ENCODE data around the gene PTPN23.

The PTPN23 gene

DNA sequence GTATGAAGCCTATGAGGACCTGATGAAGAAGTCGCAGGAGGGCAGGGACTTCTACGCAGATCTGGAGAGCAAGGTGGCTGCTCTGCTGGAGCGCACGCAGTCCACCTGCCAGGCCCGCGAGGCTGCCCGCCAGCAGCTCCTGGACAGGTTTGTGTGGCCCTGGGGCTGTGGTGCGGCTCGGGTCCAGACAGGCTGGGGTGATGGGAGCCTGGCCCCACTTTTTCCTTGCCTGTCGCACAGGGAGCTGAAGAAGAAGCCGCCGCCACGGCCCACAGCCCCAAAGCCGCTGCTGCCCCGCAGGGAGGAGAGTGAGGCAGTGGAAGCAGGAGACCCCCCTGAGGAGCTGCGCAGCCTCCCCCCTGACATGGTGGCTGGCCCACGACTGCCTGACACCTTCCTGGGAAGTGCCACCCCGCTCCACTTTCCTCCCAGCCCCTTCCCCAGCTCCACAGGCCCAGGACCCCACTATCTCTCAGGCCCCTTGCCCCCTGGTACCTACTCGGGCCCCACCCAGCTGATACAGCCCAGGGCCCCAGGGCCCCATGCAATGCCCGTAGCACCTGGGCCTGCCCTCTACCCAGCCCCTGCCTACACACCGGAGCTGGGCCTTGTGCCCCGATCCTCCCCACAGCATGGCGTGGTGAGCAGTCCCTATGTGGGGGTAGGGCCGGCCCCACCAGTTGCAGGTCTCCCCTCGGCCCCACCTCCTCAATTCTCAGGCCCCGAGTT, 29.0 kb downstream of the PTPN23 start:
- ChIA-PET POLR2A (interaction anchor here (0.5 kb wide), 2 partner anchors 79 to 347 kb away, joined by 3 to 6 read pairs; no protein-coding TSS in a partner anchor), CTCF (interaction anchor here (1.0 kb wide), 1 partner anchor 12 kb away, joined by 4 read pairs; no protein-coding TSS in a partner anchor)
- Histone ChIP-seq H3K27ac (ENCODE audit: extremely low read depth, low read depth, low read length) (no peak overlapping the region), H3K36me3 (ENCODE audit: control insufficient read depth in 2 of 2, insufficient read depth in 1 of 2, low read length in 2 of 2) (peaks cover 0 to 80% of the 10 kb centered on the region in 2 experiments; a peak in 1 of 3 replicates), H3K4me3 (ENCODE audit: low read depth, low read length) (no peak overlapping the region), H3K4me1 (ENCODE audit: control insufficient read depth, insufficient read depth, low read length) (no peaks in the 10 kb centered on the region), H3K9me3 (ENCODE audit: control insufficient read depth, insufficient read depth, low read depth, low read length) (no peaks in the 10 kb centered on the region)
- TF ChIP-seq GLIS2 (tag by site-specific recombination; IDR thresholded peaks at IDR 0.05) = peak; percentile 8; the same call in 1 of the 2 replicates
- TF ChIP-seq OVOL3 (tag by site-specific recombination; IDR thresholded peaks at IDR 0.05) = no peak

DNA sequence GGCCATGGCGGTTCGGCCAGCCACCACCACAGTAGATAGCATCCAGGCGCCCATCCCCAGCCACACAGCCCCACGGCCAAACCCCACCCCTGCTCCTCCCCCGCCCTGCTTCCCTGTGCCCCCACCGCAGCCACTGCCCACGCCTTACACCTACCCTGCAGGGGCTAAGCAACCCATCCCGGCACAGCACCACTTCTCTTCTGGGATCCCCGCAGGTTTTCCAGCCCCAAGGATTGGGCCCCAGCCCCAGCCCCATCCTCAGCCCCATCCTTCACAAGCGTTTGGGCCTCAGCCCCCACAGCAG, 29.5 kb downstream of the PTPN23 start:
- Histone ChIP-seq H3K4me3 (ENCODE audit: low read depth, low read length) (no peak overlapping the region), H3K36me3 (ENCODE audit: control insufficient read depth in 2 of 2, insufficient read depth in 1 of 2, low read length in 2 of 2) (peaks cover 0 to 85% of the 10 kb centered on the region in 2 experiments; a peak in 1 of 3 replicates), H3K4me1 (ENCODE audit: control insufficient read depth, insufficient read depth, low read length) (no peaks in the 10 kb centered on the region), H3K27ac (ENCODE audit: extremely low read depth, low read depth, low read length) (no peak overlapping the region), H3K9me3 (ENCODE audit: control insufficient read depth, insufficient read depth, low read depth, low read length) (no peaks in the 10 kb centered on the region)
- TF ChIP-seq, protein P1, sequence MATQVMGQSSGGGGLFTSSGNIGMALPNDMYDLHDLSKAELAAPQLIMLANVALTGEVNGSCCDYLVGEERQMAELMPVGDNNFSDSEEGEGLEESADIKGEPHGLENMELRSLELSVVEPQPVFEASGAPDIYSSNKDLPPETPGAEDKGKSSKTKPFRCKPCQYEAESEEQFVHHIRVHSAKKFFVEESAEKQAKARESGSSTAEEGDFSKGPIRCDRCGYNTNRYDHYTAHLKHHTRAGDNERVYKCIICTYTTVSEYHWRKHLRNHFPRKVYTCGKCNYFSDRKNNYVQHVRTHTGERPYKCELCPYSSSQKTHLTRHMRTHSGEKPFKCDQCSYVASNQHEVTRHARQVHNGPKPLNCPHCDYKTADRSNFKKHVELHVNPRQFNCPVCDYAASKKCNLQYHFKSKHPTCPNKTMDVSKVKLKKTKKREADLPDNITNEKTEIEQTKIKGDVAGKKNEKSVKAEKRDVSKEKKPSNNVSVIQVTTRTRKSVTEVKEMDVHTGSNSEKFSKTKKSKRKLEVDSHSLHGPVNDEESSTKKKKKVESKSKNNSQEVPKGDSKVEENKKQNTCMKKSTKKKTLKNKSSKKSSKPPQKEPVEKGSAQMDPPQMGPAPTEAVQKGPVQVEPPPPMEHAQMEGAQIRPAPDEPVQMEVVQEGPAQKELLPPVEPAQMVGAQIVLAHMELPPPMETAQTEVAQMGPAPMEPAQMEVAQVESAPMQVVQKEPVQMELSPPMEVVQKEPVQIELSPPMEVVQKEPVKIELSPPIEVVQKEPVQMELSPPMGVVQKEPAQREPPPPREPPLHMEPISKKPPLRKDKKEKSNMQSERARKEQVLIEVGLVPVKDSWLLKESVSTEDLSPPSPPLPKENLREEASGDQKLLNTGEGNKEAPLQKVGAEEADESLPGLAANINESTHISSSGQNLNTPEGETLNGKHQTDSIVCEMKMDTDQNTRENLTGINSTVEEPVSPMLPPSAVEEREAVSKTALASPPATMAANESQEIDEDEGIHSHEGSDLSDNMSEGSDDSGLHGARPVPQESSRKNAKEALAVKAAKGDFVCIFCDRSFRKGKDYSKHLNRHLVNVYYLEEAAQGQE (tag by site-specific recombination; IDR thresholded peaks at IDR 0.05) = no peak
- TF ChIP-seq, protein P2, sequence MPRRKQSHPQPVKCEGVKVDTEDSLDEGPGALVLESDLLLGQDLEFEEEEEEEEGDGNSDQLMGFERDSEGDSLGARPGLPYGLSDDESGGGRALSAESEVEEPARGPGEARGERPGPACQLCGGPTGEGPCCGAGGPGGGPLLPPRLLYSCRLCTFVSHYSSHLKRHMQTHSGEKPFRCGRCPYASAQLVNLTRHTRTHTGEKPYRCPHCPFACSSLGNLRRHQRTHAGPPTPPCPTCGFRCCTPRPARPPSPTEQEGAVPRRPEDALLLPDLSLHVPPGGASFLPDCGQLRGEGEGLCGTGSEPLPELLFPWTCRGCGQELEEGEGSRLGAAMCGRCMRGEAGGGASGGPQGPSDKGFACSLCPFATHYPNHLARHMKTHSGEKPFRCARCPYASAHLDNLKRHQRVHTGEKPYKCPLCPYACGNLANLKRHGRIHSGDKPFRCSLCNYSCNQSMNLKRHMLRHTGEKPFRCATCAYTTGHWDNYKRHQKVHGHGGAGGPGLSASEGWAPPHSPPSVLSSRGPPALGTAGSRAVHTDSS (tag by site-specific recombination; IDR thresholded peaks at IDR 0.05) = no peak
- TF ChIP-seq ZNF48 (tag by site-specific recombination; IDR thresholded peaks at IDR 0.05) (no peak), ZNF654 (tag by site-specific recombination; IDR thresholded peaks at IDR 0.05; ENCODE audit: low read depth) (no peak), ZNF768 (tag by site-specific recombination; IDR thresholded peaks at IDR 0.05) (no peak), EGR2 (tag by site-specific recombination; IDR thresholded peaks at IDR 0.05; ENCODE audit: low read depth) (peak; percentile 24; the same call in 1 of the 2 replicates), GLIS1 (tag by site-specific recombination; IDR thresholded peaks at IDR 0.05) (no peak)
- TF ChIP-seq, protein P3, sequence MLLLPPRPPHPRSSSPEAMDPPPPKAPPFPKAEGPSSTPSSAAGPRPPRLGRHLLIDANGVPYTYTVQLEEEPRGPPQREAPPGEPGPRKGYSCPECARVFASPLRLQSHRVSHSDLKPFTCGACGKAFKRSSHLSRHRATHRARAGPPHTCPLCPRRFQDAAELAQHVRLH (tag by site-specific recombination; IDR thresholded peaks at IDR 0.05) = no peak
- ChIA-PET CTCF (no interaction called here), POLR2A (interaction anchor here (0.5 kb wide), 1 partner anchor 78 kb away, joined by 3 read pairs; no protein-coding TSS in a partner anchor)

DNA sequence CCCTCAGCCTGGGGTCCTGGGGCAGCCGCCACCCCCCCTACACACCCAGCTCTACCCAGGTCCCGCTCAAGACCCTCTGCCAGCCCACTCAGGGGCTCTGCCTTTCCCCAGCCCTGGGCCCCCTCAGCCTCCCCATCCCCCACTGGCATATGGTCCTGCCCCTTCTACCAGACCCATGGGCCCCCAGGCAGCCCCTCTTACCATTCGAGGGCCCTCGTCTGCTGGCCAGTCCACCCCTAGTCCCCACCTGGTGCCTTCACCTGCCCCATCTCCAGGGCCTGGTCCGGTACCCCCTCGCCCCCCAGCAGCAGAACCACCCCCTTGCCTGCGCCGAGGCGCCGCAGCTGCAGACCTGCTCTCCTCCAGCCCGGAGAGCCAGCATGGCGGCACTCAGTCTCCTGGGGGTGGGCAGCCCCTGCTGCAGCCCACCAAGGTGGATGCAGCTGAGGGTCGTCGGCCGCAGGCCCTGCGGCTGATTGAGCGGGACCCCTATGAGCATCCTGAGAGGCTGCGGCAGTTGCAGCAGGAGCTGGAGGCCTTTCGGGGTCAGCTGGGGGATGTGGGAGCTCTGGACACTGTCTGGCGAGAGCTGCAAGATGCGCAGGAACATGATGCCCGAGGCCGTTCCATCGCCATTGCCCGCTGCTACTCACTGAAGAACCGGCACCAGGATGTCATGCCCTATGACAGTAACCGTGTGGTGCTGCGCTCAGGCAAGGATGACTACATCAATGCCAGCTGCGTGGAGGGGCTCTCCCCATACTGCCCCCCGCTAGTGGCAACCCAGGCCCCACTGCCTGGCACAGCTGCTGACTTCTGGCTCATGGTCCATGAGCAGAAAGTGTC, 30.2 kb downstream of the PTPN23 start:
- CTCF ChIA-PET = interaction anchor here (0.6 kb wide), 1 partner anchor 412 kb away, joined by 4 read pairs; no protein-coding TSS in a partner anchor
- H3K4me1 ChIP-seq (ENCODE audit: control insufficient read depth, insufficient read depth, low read length) = no peaks in the 10 kb centered on the region
- no peak overlapping the region for H3K4me3 ChIP-seq (ENCODE audit: low read depth, low read length)
- no peaks in the 10 kb centered on the region for H3K9me3 ChIP-seq (ENCODE audit: control insufficient read depth, insufficient read depth, low read depth, low read length)
- no peak overlapping the region for H3K27ac ChIP-seq (ENCODE audit: extremely low read depth, low read depth, low read length)
- POLR2A ChIA-PET = interaction anchor here (0.5 to 0.6 kb wide), 2 partner anchors 31 to 77 kb away, joined by 3 read pairs; partner anchors contain the start of gene PTPN23
- peaks cover 0 to 88% of the 10 kb centered on the region in 2 experiments; a peak in 1 of 3 replicates for H3K36me3 ChIP-seq (ENCODE audit: control insufficient read depth in 2 of 2, insufficient read depth in 1 of 2, low read length in 2 of 2)
- TF ChIP-seq, protein P4, sequence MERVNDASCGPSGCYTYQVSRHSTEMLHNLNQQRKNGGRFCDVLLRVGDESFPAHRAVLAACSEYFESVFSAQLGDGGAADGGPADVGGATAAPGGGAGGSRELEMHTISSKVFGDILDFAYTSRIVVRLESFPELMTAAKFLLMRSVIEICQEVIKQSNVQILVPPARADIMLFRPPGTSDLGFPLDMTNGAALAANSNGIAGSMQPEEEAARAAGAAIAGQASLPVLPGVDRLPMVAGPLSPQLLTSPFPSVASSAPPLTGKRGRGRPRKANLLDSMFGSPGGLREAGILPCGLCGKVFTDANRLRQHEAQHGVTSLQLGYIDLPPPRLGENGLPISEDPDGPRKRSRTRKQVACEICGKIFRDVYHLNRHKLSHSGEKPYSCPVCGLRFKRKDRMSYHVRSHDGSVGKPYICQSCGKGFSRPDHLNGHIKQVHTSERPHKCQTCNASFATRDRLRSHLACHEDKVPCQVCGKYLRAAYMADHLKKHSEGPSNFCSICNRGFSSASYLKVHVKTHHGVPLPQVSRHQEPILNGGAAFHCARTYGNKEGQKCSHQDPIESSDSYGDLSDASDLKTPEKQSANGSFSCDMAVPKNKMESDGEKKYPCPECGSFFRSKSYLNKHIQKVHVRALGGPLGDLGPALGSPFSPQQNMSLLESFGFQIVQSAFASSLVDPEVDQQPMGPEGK (tag by site-specific recombination; IDR thresholded peaks at IDR 0.05) = no peak
- TF ChIP-seq ZNF76 (tag by site-specific recombination; IDR thresholded peaks at IDR 0.05; ENCODE audit: borderline replicate concordance, low read depth) (no peak), ZIC2 (tag by site-specific recombination; IDR thresholded peaks at IDR 0.05) (no peak), SP2 (tag by site-specific recombination; IDR thresholded peaks at IDR 0.05) (no peak), KLF9 (tag by site-specific recombination; IDR thresholded peaks at IDR 0.05; ENCODE audit: low read depth) (no peak), SCRT1 (tag by site-specific recombination; IDR thresholded peaks at IDR 0.05; ENCODE audit: borderline replicate concordance) (no peak)
